HG03060 (cell line): ENCODE data around the gene RASGEF1C.

Source experiments
- ATAC-seq: cut with Tn5 transposase; IDR thresholded peaks from one replicate; pipeline ENCODE4 v1.9.1; 2021; ENCODE audit warnings: low read depth, moderate number of reproducible peaks; ENCODE audit not compliant: unreplicated experiment

Gene RASGEF1C

DNA sequence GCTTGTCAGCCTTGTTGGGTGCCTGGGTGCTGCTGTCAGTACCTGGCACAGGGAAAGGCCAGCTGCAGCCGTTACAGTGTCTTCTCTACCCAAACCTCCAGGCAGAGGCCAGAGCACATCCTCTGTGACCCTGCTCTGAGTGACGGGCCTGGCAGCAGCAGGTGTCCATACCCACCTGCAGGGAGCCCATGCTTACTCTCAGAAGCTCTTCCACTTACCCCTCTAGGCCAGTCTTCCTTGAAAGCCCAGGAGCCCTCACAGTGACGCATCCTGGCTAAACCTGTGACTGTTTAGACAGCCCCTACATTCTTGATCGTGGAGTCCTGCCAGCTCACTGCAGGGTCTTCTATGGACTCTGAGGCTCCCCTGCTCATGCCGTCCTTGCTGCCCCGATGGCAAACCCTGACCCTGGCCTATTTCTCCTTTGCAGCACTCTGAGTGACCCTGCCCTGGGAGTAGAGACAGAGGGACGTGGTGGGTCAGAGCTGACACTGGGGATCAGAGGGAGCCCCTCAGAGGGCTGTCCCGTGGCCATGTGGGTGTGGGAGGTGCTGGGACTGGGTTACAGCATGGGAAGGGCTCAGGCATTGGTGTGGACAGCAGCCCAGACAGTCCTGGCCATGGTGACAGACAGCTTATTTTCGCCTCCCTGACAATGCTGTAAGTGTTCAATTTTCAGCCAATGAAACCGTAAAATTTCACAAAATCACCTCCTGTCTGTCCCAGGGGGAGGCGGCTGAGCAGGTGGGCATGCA lies 69.9 kb downstream of the RASGEF1C start:
- no peak for ATAC-seq

DNA sequence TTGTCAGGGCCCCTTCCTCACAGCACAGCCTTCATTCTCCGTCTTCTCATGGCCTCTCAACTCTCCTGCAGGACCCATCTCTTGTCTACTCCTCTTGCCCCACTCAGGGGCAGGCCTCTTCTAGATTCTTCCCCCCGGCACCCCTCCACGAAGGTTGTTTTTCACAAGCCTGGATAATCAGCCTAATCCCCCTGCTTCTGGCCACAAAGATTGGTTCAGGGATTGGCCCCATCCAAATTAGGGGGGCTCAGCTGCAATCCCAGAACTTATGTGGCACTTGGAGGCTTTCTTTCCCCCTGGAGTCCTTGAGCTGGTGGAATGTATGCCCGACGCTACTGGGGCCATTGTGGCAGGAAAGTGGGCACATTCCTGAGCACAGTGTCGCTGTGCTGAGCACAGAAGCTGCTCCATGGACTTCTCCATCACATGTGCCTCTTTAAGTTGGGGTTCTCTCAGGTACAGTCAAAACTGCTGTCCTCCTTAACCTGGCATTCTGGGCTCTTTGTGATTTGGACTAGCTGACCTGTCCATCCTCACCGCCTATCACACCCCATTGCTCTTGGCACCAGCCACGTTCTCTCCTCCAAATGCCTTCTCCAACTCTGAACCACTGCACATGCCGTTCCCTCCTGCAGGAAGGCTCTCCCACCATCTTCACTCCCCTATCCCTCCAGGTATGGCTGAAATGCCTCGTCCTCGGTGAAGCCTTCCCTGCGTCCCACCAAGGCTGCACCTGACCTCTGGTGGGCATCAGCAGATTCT lies 70.6 kb downstream of the RASGEF1C start:
- ATAC-seq: no peak

DNA sequence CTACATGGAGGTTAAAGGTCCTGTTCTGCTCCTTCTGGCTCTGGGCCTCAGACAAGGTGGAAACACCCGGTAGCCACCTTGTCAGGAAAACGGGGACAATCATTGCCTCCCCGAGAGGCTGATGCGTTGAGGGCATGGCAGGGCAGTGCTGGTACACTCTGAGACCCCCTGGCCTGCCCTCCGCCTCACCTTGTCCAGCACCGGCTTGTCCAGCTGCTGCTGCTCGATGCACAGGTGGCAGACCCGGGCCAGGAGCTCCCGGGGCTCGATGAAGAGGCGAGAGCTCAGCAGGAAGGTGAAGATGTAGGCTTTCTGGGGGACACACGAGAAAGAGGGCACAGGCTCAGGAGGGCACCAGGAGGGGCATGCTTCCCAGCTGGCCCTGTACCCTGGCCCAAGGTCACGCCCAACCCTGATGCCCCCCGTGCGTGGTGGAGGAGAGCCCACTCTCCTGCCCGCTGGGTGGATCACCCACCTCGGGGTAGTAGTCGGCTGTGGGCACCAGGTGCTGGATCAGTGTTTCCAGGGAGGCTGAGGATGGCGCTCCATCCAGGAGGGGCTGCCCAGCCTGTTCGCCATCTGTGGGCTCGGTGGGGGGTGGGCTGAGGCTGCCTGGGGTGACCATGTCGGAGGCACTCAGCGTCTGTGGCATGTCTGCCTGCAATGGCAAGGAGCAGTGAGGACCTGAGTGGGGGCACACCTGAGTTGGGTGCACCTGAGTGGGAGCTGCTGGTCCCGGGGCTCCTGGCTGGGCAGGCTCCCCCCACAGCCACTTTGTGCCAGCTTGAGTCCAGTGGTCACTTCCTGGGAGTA lies 71.4 kb downstream of the RASGEF1C start:
- ATAC-seq: no peak

DNA sequence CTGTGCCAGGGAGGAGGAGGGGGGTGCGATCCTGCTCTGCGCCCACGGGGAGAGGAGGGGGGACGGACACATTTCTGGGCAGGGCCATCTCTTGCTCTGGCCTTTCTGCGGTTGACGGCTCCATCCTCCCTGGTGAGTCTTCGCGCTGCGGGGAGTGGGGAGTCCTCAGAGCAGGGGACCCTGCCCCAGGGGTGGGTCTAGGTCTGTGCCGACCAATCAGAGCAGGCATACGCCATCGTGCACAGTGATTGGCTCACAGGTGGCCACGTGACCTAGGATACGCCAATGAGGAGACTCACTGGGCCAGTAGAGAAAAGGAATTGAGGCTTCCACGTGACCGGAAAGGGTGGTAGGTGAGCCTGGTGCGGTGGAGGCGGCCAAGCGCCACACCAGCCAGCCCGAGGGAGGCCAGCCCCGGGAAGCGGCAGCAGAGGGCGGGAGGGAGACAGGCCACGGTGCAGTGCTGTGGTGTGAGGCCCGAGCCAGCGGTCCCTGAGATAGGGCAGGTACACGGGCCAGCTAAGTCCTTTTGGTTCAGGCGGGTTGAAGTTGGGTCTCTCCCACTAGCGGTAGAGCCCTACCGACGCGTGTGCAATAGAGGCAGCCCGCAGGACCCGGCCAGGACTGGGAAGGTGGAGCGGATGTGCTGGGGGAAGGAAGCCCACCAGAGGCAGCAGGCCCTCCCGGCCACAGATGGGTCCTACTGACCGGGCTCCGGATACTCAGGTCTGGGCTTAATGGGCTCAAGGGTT lies 72.2 kb downstream of the RASGEF1C start:
- no peak for ATAC-seq

DNA sequence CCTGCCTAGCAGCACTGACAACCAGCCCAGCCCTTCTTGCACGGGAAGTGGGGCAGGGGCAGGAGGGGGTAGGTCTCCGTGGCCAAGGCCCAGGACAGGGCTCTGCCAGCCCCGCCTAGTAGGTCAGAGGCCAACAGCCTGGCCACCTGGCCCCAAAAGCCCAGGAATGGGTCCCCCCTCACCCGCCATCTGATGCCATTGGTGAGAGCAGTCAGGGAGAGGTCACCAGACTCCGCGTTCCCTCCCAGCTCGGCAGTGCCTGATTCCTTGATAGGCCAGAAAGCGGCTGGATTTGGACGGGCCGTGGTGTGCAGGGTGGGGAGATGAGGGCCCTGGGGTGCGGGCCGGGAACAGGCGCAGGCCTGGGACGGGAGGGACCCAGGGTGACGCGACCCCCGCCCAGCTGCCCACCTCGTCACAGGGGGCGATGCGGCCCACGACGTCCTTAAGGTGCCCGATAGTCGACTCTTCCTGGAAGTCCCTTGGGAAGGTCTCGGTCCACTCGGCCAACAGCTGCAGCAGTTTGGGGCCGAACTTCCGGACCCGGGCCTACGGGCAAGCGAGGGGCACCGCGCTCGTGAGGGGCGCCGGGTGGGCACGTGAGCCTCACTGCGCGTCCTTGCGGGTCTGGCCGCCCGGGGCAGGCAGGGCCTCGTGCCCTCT lies 72.9 kb downstream of the RASGEF1C start:
- no peak for ATAC-seq

DNA sequence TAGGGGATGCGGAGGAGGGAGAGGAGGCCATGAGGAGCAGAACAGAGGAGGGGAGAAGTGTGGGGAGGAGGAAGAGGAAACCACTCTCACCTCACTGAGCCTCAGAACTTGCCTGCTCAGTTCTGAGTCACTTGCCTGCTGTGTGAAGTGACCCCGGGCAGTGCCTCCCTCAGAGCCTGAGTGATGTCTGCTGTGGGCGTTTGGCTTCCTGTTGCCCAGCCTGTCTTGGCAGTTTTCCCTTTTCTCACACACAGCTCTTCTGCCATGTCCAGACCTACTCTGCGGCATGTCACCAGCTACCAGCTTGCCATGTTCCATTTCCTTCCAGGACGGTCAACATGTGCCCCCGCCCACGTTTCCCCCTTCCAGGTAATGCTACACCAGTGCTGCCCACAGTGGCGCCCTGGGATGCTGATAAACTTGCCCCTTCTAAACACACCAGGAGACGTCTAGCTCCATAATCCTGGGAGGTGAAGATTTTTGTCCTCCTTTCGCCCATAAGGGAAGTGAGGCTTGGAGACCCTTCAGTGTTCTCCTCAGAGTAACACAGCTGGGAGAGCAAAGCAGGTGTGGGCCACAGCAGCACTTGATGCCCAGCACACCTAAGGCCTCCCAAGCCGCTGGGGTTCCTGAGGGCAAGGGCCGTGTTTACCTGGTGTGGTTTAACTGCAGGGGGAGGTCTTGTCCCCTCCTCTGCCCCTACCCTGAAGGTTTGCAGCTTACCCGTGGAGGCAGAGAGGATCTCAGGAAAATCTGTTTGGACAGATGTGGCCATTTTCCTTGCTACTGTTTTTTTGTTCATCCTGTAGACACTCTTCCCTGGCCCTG lies 73.7 kb downstream of the RASGEF1C start:
- no peak for ATAC-seq

DNA sequence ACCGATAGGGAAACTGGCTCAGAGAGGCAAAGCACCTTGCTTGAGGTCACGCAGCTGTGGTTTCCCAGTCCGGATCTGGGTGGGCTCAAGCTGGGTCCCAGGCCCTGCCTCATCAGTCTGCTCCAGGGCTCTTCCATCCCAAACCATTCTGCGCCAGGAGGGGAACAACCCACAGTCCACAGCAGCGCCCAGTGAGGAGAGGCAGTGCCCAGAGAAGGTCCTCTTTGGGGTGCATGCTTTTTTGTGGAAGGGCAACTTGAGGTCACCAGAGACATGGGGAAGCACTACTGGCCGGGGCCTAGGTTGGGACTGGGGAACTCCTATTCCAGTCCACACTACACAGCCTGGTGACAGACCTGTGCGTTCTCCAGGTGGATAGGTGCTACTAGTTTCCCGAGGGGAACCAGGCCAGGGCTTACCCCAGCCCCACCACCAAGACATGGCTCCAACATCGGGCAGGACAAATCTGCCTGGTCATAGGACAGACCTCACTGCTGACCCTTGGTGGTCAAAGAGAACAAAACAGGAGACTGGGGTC lies 75.0 kb downstream of the RASGEF1C start:
- ATAC-seq: no peak

DNA sequence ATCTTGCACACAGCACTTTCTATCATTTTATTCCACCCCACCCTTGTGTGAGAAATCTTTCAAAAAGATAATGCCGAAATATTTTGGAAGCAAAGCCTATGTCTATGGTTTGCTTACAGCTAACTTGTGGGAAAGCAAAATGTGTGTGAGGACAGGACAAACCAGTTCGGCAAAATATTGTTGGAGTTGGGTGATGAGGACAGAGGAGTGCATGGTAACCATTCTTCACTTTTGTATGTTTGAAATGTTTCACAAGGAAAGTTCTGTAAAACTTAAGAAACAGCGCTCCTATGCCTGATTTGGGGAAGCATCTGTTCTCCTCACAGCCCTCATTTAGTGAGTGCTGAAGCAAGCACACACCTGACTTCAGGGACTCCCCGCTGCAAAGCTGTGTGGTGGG lies 75.5 kb downstream of the RASGEF1C start:
- no peak for ATAC-seq

DNA sequence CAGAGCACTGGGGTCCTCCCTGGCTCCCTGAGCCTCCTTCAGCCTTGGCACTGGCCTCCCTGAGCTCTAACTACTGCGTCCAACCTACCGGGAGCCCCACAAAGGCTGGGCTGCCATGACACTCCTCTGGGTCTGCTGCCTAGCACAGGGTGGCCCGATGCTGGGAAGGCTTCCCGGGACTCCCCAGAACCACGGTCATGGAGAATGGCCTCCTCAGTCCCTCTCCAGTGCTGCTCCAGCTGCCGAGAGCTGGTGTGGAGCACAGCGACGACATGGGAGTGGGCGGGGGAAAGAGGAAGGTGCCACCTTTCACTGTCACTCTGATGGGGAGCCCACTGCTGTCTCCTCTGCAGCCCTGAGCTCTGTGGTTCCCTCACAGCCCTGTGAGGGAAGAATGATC lies 76.0 kb downstream of the RASGEF1C start:
- ATAC-seq: no peak

DNA sequence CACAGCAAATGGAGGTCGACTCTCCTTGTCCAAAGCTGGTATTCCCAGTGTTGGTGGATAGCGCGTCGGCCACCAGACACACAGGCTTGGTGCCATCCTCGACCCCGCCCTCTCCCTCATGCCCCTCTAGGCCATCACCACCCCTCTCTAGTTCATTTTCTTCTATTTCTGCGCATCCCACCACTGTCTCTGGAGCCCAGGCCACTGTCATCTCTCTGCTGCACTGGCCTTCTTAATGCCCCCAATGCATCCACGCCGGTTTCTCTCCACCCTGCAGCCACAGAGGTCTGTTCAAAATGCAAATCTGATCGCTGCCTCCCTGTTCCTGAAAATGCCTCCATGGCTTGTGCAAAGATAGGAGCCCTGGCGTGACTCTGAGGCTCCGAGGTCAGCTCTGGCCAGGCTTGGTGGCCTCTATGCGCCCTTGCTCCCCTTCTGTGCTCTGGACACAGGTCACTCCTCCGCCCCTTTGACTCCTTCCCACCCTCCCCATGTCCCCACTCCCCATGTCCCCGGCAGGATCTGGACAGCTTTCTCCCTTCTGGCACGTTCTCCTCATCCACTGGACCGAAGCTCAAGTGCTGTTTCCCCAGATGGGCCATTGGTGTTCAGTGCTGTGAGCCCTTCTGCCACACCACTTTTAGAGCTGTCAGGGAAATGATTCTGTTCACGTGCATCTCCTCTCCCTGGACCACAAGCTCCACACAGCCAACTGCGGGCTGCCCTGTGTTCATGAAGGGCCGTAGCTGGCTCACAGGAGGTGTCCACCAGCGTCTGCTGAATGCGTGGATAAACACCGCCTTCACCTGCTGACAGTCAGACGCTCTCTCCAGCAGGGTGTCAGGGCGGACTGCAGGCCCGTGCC lies 77.9 kb downstream of the RASGEF1C start:
- no peak for ATAC-seq

DNA sequence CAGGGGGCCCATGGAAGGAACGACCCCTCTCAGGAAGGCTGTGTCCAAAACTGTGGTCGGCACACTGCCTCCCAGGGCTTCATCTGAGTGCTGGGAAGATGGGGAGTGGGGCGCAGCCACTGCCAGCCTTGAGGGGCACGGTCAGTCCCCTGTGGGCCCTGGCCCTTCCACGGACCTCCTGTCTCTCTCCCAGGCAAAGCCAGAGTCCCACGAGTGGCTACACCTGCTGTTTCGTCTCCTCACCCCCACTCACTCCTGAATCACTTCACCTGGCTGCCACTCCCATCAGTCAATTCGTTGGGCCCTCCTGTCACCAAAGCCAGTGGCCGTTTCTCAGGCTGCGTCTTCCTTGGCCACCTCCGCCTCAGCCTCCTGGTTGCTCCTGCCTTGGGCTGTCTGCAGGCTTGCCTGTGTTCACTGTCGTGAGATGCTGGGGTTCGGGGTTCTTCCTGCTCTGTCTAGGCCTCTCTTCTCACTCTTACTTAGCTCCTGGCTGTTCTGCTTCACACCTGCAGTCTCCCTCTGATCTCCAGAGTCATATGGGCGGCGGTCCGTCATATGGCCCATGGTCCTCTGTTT lies 78.6 kb downstream of the RASGEF1C start:
- ATAC-seq: no peak

DNA sequence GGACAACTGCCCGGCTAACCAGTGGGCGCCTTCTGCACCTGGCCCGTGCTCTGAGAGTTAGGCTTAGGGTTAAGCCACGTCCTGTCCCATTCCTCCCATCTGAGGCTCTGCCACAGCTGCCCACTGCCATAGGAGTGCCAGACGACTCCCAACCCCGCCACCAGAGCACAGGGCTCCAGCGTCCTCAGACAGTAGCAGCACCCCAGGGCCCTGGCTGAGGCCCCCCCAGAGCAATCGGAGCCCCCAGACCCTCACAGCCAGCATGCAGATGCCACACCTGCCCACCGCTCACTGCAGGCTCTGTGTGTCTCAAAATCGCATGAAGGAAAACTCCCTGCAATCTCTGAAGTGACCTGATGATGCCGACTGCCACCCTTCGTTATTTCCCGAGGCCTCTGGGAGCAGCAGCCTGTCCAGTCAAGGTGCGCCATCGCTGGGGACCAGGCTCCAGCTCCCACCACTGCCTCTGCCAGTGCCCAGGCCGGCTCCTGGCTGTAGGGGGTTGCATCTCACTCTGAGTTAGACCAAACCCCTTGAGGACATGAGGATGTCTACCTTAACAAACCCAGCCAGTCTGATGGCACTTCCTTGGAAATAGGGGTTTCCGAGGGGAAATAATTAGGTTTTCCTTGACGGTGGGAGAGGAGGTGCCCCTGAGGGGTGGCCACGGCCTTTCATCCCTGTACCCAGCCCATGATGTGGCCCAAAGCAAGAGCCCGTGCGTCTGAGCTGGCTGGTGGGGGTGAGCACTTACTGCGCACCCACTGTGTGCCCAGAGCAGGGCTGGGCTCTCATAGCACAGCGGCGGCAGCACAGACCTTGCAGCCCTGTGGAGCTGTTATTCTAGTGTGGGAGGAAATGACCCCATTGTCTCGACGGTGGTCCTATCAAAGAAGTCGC lies 79.5 kb downstream of the RASGEF1C start:
- ATAC-seq: no peak

DNA sequence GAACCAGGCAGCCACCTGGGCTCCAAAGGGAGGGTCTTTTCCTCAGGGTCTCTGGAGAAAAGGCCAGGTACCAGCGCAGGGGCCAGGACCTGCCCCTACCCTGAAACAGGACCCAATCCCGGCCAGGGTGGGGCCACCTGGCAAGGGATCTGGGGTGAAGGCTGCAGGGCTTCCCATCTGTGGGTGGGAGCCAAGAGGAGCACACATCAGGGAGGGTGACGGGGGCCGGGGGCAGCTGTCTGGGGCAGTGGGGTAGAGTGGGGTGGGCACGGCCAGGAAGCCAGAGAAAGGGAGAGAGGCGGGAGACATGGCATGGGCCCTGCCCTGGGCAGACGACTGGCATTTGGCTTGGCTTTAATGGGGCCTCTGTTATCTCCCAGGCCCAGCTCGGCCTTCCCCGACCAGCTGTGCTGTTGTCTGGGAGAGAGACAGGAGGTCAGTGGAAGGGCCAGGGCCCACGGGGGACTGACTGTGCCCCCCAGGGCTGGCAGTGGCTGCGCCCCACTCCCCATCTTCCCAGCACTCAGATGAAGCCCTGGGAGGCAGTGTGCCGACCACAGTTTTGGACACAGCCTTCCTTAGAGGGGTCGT lies 80.2 kb downstream of the RASGEF1C start:
- no peak for ATAC-seq

DNA sequence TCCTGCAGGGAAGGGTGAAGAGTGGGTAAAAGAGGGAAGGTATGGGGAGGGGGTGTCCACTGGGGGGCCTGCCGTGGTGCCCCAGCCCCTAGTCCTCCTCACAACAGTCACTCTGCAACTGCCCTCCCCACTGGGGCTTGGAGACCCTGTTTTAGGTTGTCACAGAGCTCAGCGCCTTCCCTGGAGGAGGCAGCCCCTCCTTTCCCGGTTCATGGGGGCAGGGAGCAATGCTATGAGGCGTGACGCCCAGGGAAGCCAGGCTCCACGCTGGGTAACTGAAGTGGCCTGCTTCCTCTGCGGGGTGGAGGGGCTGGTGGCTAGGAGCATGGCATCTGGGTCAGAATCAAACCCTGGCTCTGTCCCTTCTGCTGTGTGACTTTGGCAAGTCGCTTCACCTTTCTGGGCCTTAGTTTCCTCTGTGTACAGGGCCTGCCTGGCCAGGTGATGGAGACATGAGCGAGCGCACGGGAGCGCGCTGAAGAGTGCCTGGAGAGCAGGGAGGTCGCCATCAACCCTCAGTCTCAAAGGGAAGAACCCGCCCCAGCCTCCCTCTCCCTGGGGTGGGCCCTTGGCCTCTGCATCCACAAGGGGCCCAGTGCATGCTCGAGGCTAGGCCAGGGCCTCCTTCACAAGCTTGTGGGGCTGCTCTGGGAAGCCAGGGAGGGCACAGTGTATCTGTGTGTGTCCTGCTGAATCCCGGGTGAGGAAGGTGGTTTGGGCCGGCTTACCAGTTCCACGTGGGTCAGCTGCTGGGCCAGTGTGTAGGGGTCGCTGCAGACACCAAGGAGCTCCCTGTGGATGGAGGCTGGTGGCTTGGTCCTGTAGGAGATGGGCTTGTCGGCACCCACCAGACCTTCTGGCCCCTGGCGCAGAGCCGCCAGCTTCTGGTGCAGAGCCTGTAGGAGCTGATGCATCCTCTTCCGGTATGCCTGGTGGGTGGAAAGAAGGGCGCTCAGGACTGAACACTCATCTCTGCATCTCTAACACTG lies 81.0 kb downstream of the RASGEF1C start:
- no peak for ATAC-seq
